Activated CD4-positive, alpha-beta memory T cell treated with anti-CD3 and anti-CD28 coated beads for 36 hours (primary cell): ENCODE measurements around the gene MIF. TPM values are rescaled to one million over a fixed set of nuclear protein-coding genes. Genes with fewer than 3 reads are reported as not detected.

Experiments
- total RNA-seq, 2 experiments: library from RNA; stranded (reverse); gene quantifications; one replicate each; pipeline ENCODE4 v1.2.3, GENCODE V29; 2021

The MIF gene
- total RNA-seq, 2 experiments from 2014 or later = 1,215 to 1,240 TPM

Other genes with a start within 250 kb of the MIF start
- 1 to 10 TPM; 7.7 to 9.1 TPM for gene RGL4, start 203.4 kb upstream of the MIF start, total RNA-seq
- 1 to 10 TPM; 1.2 to 1.3 TPM for gene ZNF70, start 143.3 kb upstream of the MIF start, total RNA-seq
- gene VPREB3, start 140.0 kb upstream of the MIF start, total RNA-seq = not detected
- gene C22orf15, start 131.4 kb upstream of the MIF start, total RNA-seq = under 1 TPM; 0.31 to 0.90 TPM
- 100 to 1,000 TPM; 144 to 157 TPM for gene CHCHD10, start 126.4 kb upstream of the MIF start, total RNA-seq
- gene MMP11, start 121.5 kb upstream of the MIF start, total RNA-seq = 1 to 10 TPM in 1 of 2 experiments, under 1 TPM in 1; 0.70 to 1.0 TPM
- gene SMARCB1, start 107.4 kb upstream of the MIF start, total RNA-seq = 10 to 100 TPM; 71.3 to 72.5 TPM
- gene DERL3, start 55.4 kb upstream of the MIF start, total RNA-seq = 1 to 10 TPM; 8.1 to 9.7 TPM
- gene SLC2A11, start 36.5 kb upstream of the MIF start, total RNA-seq = 1 to 10 TPM; 6.8 to 8.9 TPM
- under 1 TPM in 1 of 2 experiments, not detected in 1; 0.33 TPM for gene GSTT2B, start 66.8 kb downstream of the MIF start, total RNA-seq
- 1 to 10 TPM; 1.4 to 2.0 TPM for gene DDTL, start 72.5 kb downstream of the MIF start, total RNA-seq
- 100 to 1,000 TPM; 105 to 108 TPM for gene DDT, start 80.1 kb downstream of the MIF start, total RNA-seq
- not detected for gene GSTT2, start 85.8 kb downstream of the MIF start, total RNA-seq
- gene GSTT4, start 111.1 kb downstream of the MIF start, total RNA-seq = not detected
- 10 to 100 TPM; 76.6 to 79.9 TPM for gene CABIN1, start 116.9 kb downstream of the MIF start, total RNA-seq